Lower leg skin (tissue), 4 donors: Measurements from ENCODE around the gene CSF2RB. TPM values are rescaled to one million over a fixed set of nuclear protein-coding genes. Genes with fewer than 3 reads are reported as not detected.

ENCODE experiments used
- DNase-seq, 2 donors: peaks; one replicate each; pipeline ENCODE4 v3.0.0-alpha.2; 2019; ENCODE audit warnings: low spot score in 2 of 2
- H3K4me3 ChIP-seq: fragments of 200-600 bp; sonication (generic); 2 replicates; pipeline ENCODE4 v1.5.1; 2017; ENCODE audit warnings: mild to moderate bottlenecking, low read depth; ENCODE audit not compliant: poor library complexity, severe bottlenecking
- POLR2A ChIP-seq, 2 donors: fragments of 450-650 bp; IDR thresholded peaks; one replicate each; pipeline ENCODE4 v1.6.1; 2016 to 2017; ENCODE audit warnings: antibody characterized with exemption in 2 of 2, mild to moderate bottlenecking in 1 of 2, moderate library complexity in 1 of 2
- WGBS, 2 donors: methylation state at CpG; one replicate each; pipeline ENCODE4 v1.1.5; 2018; 5-methylcytosine and 5-hydroxymethylcytosine counted together
- intact Hi-C: fragments of 100-400 bp; cut with DNase I; formaldehyde crosslinking; loops from one replicate; pipeline ENCODE4 v1.15.0; 2023; ENCODE audit warnings: low total_unique reads
- total RNA-seq, 4 donors: library from RNA; depleted of rRNA; stranded (reverse); fragments of >200 nt; gene quantifications; one replicate each; pipeline ENCODE4 v1.1.0, GENCODE V29; 2016
- TF ChIP-seq, protein P1 (sequence below), 3 donors: fragments of 450-650 bp; IDR thresholded peaks; one replicate each; pipeline ENCODE4 v1.5.1; 2016; ENCODE audit warnings: antibody characterized with exemption in 3 of 3, mild to moderate bottlenecking in 3 of 3, moderate library complexity in 2 of 3

CSF2RB gene
- total RNA-seq, 4 donors from 2014 or later, result 3.2 to 10.7 (median 5.5) TPM

DNA sequence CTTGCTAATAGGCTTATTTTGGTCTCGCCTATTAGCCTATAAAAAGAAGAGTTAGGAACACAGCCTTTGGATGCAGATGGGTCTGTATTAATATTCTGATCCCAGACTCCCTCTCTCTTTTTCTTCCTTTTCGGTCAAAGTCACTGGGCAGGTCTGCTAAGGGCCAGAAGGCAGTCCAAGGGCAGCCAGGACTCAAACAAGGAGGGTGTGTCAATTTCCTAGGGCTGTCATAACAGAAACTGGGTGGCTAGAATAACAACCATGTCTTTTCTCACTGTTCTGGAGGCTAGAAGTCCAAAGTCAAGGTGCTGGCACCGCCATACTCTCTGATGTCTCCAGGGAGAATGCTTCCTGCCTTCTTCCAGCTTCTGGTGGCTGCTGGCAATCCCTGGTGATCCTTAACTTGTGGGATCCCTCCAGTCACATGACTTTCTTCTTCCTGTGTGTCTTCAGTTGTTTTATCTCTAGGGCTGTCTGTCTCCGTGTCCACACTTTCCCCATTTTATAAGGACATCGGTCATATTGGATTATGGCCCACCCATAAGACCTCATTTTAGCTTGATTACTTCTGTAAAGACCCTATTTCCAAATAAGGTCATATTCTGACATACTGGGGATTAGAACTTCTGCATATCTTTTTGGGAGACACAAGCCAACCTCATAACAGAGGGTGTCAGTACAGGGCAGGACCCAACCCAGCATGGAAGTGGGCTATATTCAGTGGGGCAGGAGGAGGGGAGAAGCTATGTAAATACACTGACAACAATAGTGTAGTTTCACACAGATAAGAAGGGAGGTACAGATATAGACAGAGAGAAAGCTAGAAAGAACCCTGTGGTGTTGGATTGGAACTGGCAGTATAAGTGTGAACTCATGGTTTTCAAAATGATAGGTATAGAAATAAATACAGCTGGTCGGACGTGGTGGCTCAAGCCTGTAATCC lies 5.9 kb upstream of the CSF2RB start:
- H3K4me3 ChIP-seq, result no peak overlapping the region
- WGBS, 2 donors, result 81 to 82% methylated on average over 7 of the region's 7 CpGs
- TF ChIP-seq POLR2A (IDR thresholded peaks at IDR 0.05), result no peak
- TF ChIP-seq, protein P1, sequence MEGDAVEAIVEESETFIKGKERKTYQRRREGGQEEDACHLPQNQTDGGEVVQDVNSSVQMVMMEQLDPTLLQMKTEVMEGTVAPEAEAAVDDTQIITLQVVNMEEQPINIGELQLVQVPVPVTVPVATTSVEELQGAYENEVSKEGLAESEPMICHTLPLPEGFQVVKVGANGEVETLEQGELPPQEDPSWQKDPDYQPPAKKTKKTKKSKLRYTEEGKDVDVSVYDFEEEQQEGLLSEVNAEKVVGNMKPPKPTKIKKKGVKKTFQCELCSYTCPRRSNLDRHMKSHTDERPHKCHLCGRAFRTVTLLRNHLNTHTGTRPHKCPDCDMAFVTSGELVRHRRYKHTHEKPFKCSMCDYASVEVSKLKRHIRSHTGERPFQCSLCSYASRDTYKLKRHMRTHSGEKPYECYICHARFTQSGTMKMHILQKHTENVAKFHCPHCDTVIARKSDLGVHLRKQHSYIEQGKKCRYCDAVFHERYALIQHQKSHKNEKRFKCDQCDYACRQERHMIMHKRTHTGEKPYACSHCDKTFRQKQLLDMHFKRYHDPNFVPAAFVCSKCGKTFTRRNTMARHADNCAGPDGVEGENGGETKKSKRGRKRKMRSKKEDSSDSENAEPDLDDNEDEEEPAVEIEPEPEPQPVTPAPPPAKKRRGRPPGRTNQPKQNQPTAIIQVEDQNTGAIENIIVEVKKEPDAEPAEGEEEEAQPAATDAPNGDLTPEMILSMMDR (IDR thresholded peaks at IDR 0.05), result no peak
- intact Hi-C loops, result no loop called here
- DNase-seq, result no peak

DNA sequence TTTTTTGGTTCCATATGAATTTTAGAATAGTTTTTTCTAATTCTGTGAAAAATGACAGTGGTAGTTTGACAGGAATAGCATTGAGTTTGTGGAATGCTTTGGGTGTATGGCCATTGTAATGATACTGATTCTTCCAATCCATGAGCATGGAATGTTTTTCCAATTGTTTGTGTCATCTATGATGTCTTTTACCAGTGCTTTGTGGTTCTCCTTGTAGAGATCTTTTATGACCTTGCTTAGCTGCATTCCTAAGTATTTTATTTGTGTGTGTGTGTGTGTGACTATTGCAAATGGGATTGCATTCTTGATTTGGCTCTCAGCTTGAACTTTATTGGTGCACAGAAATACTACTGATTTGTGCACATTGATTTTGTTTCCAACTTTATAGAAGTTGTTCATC lies 3.0 kb upstream of the CSF2RB start:
- intact Hi-C loops, result no loop called here
- DNase-seq, result no peak
- H3K4me3 ChIP-seq, result no peak overlapping the region
- TF ChIP-seq, protein P1 (IDR thresholded peaks at IDR 0.05), result no peak
- TF ChIP-seq POLR2A (IDR thresholded peaks at IDR 0.05), result no peak

DNA sequence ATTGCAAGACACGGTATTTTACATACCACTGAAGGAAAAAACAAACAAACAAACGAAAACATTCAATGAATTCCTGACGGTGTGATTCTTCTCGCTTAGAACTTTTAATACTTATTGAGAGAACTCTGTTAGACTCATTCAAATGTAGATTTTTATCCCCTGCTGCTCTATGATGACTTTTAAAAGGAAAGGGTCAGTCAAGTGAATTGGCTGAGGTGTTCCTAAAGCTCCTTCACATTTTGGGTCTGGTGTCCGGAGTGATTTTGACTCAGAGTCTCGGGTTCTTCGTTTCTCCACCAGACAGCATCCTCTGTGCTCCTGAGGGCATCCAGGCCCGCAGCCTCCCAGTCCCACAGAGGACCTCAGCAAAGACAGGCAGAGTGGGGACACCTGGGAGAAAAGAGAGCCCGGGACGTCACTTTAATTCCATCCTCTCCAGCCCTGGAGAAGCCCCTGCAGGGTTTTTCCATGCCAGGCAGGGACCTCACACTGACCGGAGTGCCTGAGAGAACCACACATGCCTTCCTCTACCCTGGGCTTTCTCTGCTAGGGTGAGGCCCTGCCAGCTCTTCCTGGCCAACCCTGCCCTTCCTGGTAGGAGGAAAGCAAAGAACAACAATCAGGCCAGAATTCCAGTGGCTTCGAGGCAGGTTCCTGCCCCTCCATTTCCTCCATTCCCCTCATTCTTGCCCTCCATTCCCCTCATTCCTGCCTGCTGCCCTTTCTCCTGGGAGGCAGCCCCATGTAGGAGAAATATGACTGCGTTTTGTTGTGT lies 1.4 kb upstream of the CSF2RB start:
- intact Hi-C loops, result no loop called here
- H3K4me3 ChIP-seq, result no peak overlapping the region
- WGBS, 2 donors, result 69% methylated on average over 13 of the region's 13 CpGs
- no peak for TF ChIP-seq POLR2A (IDR thresholded peaks at IDR 0.05)
- TF ChIP-seq, protein P1 (IDR thresholded peaks at IDR 0.05), result no peak
- DNase-seq, result peak in 1 of 2 donors; percentile 68

DNA sequence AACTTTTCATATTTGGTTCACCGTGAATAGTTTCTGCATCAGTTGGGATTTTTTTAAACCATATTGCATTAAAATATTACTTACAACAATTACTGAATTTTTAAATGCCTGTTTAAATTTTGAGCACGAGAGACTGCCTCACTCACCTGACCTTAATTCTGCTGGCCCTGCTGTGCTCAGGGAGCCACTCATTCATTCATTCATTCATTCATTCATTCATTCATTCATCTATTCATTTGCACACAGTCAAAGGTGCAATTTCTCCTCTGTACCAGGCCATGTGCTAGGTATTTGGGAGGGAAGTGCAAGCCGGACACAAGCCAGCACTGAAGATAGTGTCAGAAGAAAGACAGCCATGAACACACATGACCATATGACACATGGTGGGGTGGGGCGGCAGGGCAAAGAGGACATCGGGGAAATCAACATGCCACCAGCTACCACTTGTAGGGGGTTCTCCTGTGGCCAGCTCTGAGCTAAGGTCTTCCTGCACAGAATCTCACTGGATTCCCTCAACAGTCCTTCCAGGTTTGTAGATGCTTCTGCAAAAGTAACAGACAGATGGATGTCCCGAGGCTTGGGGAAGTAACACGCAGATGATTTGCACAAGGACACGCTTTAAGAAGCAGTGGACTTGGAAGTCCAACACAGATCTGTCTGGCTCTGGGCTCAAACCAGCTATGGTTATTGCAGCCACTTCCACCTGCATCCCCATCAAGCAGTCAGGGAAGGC lies 568 bp upstream of the CSF2RB start:
- peak in 1 of 2 donors; percentile 68 for DNase-seq
- WGBS, 2 donors, result 78 to 84% methylated on average over 8 of the region's 8 CpGs
- intact Hi-C loops, result no loop called here
- TF ChIP-seq, protein P1 (IDR thresholded peaks at IDR 0.05), result no peak
- no peak for TF ChIP-seq POLR2A (IDR thresholded peaks at IDR 0.05)
- H3K4me3 ChIP-seq, result no peak overlapping the region

DNA sequence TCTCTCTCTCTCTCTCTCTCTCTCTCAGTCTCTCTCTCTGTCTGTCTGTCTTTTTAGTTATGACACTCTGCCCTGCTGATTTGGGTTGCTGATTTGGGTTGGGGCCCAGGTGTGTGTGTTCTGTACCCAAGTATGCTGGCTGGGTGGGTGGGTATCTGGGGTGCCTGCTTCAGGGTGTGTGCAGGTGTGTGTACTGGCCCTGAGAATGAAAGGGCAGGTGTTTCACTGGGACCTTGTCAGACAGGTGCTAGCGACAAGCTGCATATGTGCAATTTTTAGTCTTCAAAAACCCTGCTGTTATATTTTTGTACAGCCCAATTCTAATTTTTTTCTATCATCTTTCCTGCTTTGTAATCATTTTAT lies 943 bp downstream of the CSF2RB start:
- TF ChIP-seq, protein P1 (IDR thresholded peaks at IDR 0.05), result no peak
- TF ChIP-seq POLR2A (IDR thresholded peaks at IDR 0.05), result no peak
- 72 to 84% methylated on average over 1 of the region's 1 CpG for WGBS, 2 donors
- intact Hi-C loops, result no loop called here
- H3K4me3 ChIP-seq, result no peak overlapping the region
- no peak for DNase-seq
